Measurements from ENCODE around the gene PLEKHB1.

PLEKHB1 gene

DNA sequence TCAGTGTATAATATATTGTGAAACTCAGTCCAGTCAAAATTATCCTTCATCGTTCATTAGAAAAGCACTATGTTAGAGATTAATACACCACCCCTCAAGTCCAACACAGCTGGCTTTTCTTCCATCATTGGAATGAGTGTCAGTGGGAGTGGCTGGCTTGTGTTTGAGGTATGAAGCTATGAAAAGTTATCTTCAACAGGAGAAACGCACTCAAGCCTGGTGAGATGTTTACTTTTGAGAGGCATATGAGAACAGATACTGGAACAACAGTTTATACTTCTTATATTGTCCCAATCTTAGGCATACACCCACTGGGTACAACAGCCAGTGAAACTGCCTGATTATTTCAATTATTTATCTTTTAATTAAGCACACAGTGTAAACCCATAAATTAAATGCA lies 34.3 kb downstream of the PLEKHB1 start:
- DNase-seq (ENCODE audit: low spot score), result no peak

GRCh38 chr11:73693899-73694525 lies 47.6 kb downstream of the PLEKHB1 start:
- no peak for DNase-seq (ENCODE audit: low spot score)

DNA sequence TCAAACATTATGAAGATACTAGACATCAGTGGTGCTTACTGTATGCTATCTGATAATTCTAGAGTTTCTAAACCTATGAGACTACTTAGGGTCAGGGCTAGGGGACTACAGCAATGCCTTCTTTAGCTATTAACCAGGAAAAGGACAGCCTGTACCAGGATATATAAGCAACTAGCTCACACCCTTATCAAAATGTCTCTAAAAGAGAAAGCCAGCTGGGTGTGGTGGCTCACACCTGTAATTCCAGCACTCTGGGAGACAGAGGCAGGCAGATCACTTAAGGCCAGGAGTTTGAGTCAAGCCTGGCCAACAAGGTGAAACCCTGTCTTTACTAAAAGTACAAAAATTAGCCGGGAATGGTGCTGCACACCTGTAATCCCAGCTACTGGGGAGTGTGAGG lies 58.7 kb downstream of the PLEKHB1 start:
- no peak for DNase-seq (ENCODE audit: low spot score)

- no peak for DNase-seq (ENCODE audit: low spot score)
These were observed 64.6 kb downstream of the PLEKHB1 start for GRCh38 chr11:73710964-73711363.
